MM.1S (cell line): ENCODE data around the gene YEATS2.

Source experiments
- DNase-seq: peaks from one replicate; pipeline ENCODE4 v3.0.0-alpha.2; 2015
- H2AFZ ChIP-seq: fragments of 300-600 bp; sonication (generic); 2 replicates; pipeline ENCODE4 v1.6.0; 2016; ENCODE audit warnings: antibody characterized with exemption, low read length
- H3F3A ChIP-seq: fragments of 300-600 bp; sonication (generic); 2 replicates; pipeline ENCODE4 v1.6.1; 2016; ENCODE audit warnings: mild to moderate bottlenecking, antibody characterized with exemption, low read length, moderate library complexity, mixed read lengths; ENCODE audit not compliant: insufficient read depth
- H3K27ac ChIP-seq: fragments of 300-600 bp; sonication (generic); 2 replicates; pipeline ENCODE4 v1.5.1; 2016; ENCODE audit warnings: mild to moderate bottlenecking, low read length
- H3K27me3 ChIP-seq: fragments of 300-600 bp; sonication (generic); replicated peaks from 2 replicates; pipeline ENCODE4 v1.6.0; 2016; ENCODE audit warnings: low read length; ENCODE audit not compliant: insufficient read depth
- H3K36me3 ChIP-seq: fragments of 300-600 bp; sonication (generic); replicated peaks from 2 replicates; pipeline ENCODE4 v1.6.1; 2016; ENCODE audit warnings: mild to moderate bottlenecking, low read length, mixed read lengths; ENCODE audit not compliant: insufficient read depth
- H3K4me1 ChIP-seq: fragments of 300-600 bp; sonication (generic); 2 replicates; pipeline ENCODE4 v1.6.1; 2016; ENCODE audit warnings: low read length, mixed read lengths
- H3K4me2 ChIP-seq: fragments of 300-600 bp; sonication (generic); 2 replicates; pipeline ENCODE4 v1.6.0; 2016; ENCODE audit warnings: low read depth, low read length
- H3K4me3 ChIP-seq: fragments of 300-600 bp; sonication (generic); 2 replicates; pipeline ENCODE4 v1.5.1; 2016; ENCODE audit warnings: low read length, mixed read lengths
- H3K79me2 ChIP-seq: fragments of 300-600 bp; sonication (generic); 2 replicates; pipeline ENCODE4 v1.6.1; 2016; ENCODE audit warnings: mixed run types, low read length, mixed read lengths
- H3K9ac ChIP-seq: fragments of 300-600 bp; sonication (generic); 2 replicates; pipeline ENCODE4 v1.6.1; 2016; ENCODE audit warnings: low read length, mixed read lengths
- H3K9me2 ChIP-seq: fragments of 300-600 bp; sonication (generic); replicated peaks from 2 replicates; pipeline ENCODE4 v1.6.1; 2016; ENCODE audit warnings: mild to moderate bottlenecking, low read length, mixed read lengths; ENCODE audit not compliant: insufficient read depth
- H3K9me3 ChIP-seq: fragments of 300-600 bp; sonication (generic); replicated peaks from 2 replicates; pipeline ENCODE4 v1.6.1; 2016; ENCODE audit warnings: mild to moderate bottlenecking, low read length, mixed read lengths; ENCODE audit not compliant: insufficient read depth
- H4K20me1 ChIP-seq: fragments of 300-600 bp; sonication (generic); 2 replicates; pipeline ENCODE4 v1.6.1; 2016; ENCODE audit warnings: mild to moderate bottlenecking, low read length, moderate library complexity, mixed read lengths; ENCODE audit not compliant: insufficient read depth
- EZH2 ChIP-seq: fragments of 300-600 bp; sonication (generic); optimal IDR thresholded peaks from 2 replicates; pipeline ENCODE3; 2017; ENCODE audit warnings: low read depth, mild to moderate bottlenecking, antibody characterized with exemption, low read length, mixed read lengths
- EZH2phosphoT487 ChIP-seq: fragments of 300-600 bp; sonication (generic); IDR thresholded peaks from 2 replicates; pipeline ENCODE4 v1.6.1; 2018; ENCODE audit warnings: antibody characterized with exemption, low read length
- TF ChIP-seq, protein P1 (sequence below): fragments of 300-600 bp; sonication (generic); IDR thresholded peaks from 2 replicates; pipeline ENCODE4 v1.5.1; 2016; ENCODE audit warnings: antibody characterized with exemption, low read length, mixed read lengths

The YEATS2 gene

GRCh38 chr3:183792976-183793375 is 95.4 kb downstream of the YEATS2 start:
- H3K27me3 ChIP-seq: no peaks in the 10 kb centered on the region
- no peak overlapping the region for H2AFZ ChIP-seq
- H3K4me1 ChIP-seq: no peaks in the 10 kb centered on the region
- no peaks in the 10 kb centered on the region for H4K20me1 ChIP-seq
- DNase-seq: no peak
- H3K4me3 ChIP-seq: no peak overlapping the region
- TF ChIP-seq, protein P1, sequence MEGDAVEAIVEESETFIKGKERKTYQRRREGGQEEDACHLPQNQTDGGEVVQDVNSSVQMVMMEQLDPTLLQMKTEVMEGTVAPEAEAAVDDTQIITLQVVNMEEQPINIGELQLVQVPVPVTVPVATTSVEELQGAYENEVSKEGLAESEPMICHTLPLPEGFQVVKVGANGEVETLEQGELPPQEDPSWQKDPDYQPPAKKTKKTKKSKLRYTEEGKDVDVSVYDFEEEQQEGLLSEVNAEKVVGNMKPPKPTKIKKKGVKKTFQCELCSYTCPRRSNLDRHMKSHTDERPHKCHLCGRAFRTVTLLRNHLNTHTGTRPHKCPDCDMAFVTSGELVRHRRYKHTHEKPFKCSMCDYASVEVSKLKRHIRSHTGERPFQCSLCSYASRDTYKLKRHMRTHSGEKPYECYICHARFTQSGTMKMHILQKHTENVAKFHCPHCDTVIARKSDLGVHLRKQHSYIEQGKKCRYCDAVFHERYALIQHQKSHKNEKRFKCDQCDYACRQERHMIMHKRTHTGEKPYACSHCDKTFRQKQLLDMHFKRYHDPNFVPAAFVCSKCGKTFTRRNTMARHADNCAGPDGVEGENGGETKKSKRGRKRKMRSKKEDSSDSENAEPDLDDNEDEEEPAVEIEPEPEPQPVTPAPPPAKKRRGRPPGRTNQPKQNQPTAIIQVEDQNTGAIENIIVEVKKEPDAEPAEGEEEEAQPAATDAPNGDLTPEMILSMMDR: no peak
- TF ChIP-seq EZH2phosphoT487: no peak
- no peak for TF ChIP-seq EZH2
- no peak overlapping the region for H3K9ac ChIP-seq
- no peak overlapping the region for H3K27ac ChIP-seq
- H3K36me3 ChIP-seq: peaks cover 24% of the 10 kb centered on the region
- no peaks in the 10 kb centered on the region for H3K9me2 ChIP-seq
- H3F3A ChIP-seq: no peaks in the 10 kb centered on the region
- H3K9me3 ChIP-seq: no peaks in the 10 kb centered on the region
- no peak overlapping the region for H3K4me2 ChIP-seq
- peaks cover 19% of the 10 kb centered on the region for H3K79me2 ChIP-seq

GRCh38 chr3:183794452-183794851 is 96.9 kb downstream of the YEATS2 start:
- Histone ChIP-seq H4K20me1 (no peaks in the 10 kb centered on the region), H3K27ac (no peak overlapping the region), H3K79me2 (peaks cover 15% of the 10 kb centered on the region), H3K9me3 (no peaks in the 10 kb centered on the region), H3K4me1 (peaks cover 5% of the 10 kb centered on the region), H3K4me3 (no peak overlapping the region), H3K36me3 (peaks cover 22% of the 10 kb centered on the region), H3F3A (peaks cover 4% of the 10 kb centered on the region), H3K4me2 (no peak overlapping the region), H2AFZ (no peak overlapping the region), H3K27me3 (no peaks in the 10 kb centered on the region), H3K9ac (no peak overlapping the region), H3K9me2 (no peaks in the 10 kb centered on the region)
- DNase-seq: no peak
- TF ChIP-seq EZH2 (no peak), EZH2phosphoT487 (no peak)
- TF ChIP-seq, protein P1: no peak

DNA sequence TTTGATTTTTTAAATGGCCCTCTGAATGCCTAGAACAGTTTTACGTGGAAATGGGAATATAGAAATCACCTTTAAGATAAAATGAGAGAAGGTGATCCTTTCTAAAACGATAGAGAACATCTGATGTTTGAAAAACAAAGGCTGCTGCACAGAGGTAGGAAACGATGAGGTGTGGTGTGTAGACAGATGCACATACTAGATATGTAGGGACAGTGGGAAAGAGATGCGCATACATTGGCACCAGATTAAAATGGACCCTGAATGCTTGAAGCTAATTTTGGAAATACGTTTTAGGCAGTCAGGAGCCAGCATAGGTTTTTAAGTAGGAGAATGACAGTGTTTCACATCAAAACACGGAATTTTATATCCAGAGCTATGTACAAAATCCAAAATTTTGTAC is 98.8 kb downstream of the YEATS2 start:
- no peaks in the 10 kb centered on the region for H3K9me3 ChIP-seq
- H3K4me1 ChIP-seq: peaks cover 22% of the 10 kb centered on the region
- no peak for TF ChIP-seq EZH2phosphoT487
- no peak for TF ChIP-seq EZH2
- TF ChIP-seq, protein P1: no peak
- H2AFZ ChIP-seq: no peak overlapping the region
- peaks cover 6% of the 10 kb centered on the region for H3K79me2 ChIP-seq
- no peak overlapping the region for H3K4me3 ChIP-seq
- no peaks in the 10 kb centered on the region for H3K9me2 ChIP-seq
- no peaks in the 10 kb centered on the region for H3K27me3 ChIP-seq
- H4K20me1 ChIP-seq: no peaks in the 10 kb centered on the region
- no peak overlapping the region for H3K27ac ChIP-seq
- no peak for DNase-seq
- no peak overlapping the region for H3K9ac ChIP-seq
- peaks cover 14% of the 10 kb centered on the region for H3K36me3 ChIP-seq
- H3K4me2 ChIP-seq: no peak overlapping the region
- peaks cover 14% of the 10 kb centered on the region for H3F3A ChIP-seq
